H1 (cell line): ENCODE results near the gene GPC1.

Experiments
- EP300 ChIP-seq, 2 experiments: IDR thresholded peaks; 1 replicate in 1 of 2; 2 replicates in 1 of 2; pipeline ENCODE4 v1.6.1; 2011 to 2012; ENCODE audit warnings: low read depth in 2 of 2, low read length in 2 of 2, mild to moderate bottlenecking in 2 of 2, borderline replicate concordance in 1 of 2, inconsistent platforms in 1 of 2, moderate library complexity in 1 of 2
- HDAC2 ChIP-seq, 2 experiments: fragments of 300-600 bp in 1 of 2; sonication (generic) in 1 of 2; IDR thresholded peaks; 2 replicates each; pipeline ENCODE4 v1.6.1; 2011 to 2012; ENCODE audit warnings: low read depth in 2 of 2, low read length in 2 of 2, mild to moderate bottlenecking in 2 of 2, moderate library complexity in 2 of 2, borderline replicate concordance in 1 of 2, inconsistent platforms in 1 of 2
- JUN ChIP-seq: IDR thresholded peaks from 2 replicates; pipeline ENCODE4 v1.6.1; 2011; ENCODE audit warnings: low read depth, mild to moderate bottlenecking, improper control_type of control experiment, low read length
- JUND ChIP-seq: IDR thresholded peaks from 2 replicates; pipeline ENCODE4 v1.6.1; 2011; ENCODE audit warnings: mild to moderate bottlenecking, improper control_type of control experiment, low read length
- MAFK ChIP-seq: IDR thresholded peaks from 2 replicates; pipeline ENCODE4 v1.6.1; 2012; ENCODE audit warnings: low read depth, mild to moderate bottlenecking, improper control_type of control experiment, low read length
- POLR2A ChIP-seq, 2 experiments: IDR thresholded peaks; 1 replicate in 1 of 2; 2 replicates in 1 of 2; pipeline ENCODE4 v1.6.1; 2011; ENCODE audit warnings: low read depth in 2 of 2, low read length in 2 of 2, mild to moderate bottlenecking in 2 of 2; ENCODE audit errors: control extremely low read depth in 1 of 2
- RAD21 ChIP-seq, 2 experiments: IDR thresholded peaks in 1 of 2; conservative IDR thresholded peaks in 1 of 2; 2 replicates each; pipeline ENCODE4 v1.6.1; 2011; ENCODE audit warnings: low read depth in 2 of 2, low read length in 2 of 2, improper control_type of control experiment in 1 of 2, inconsistent platforms in 1 of 2, mild to moderate bottlenecking in 1 of 2, moderate library complexity in 1 of 2
- SIX5 ChIP-seq: IDR thresholded peaks from 2 replicates; pipeline ENCODE4 v1.6.1; 2011; ENCODE audit warnings: mild to moderate bottlenecking, low read depth, low read length
- TAF1 ChIP-seq: IDR thresholded peaks from 2 replicates; pipeline ENCODE4 v1.6.1; 2011; ENCODE audit warnings: mild to moderate bottlenecking, low read depth, low read length
- TF ChIP-seq, protein P1 (sequence below), 3 experiments: IDR thresholded peaks; 1 replicate in 2 of 3; 2 replicates in 1 of 3; pipeline versions ENCODE4 v1.5.1 to v1.6.1; 2011; ENCODE audit warnings: low read length in 3 of 3, mild to moderate bottlenecking in 3 of 3, inconsistent platforms in 2 of 3, low read depth in 1 of 3, moderate library complexity in 1 of 3; ENCODE audit not compliant: insufficient read depth in 1 of 3; ENCODE audit errors: control extremely low read depth in 1 of 3
- TF ChIP-seq, protein P2 (sequence below): IDR thresholded peaks from 2 replicates; pipeline ENCODE4 v1.6.1; 2011; ENCODE audit warnings: low read length, improper control_type of control experiment
- TF ChIP-seq, protein P3 (sequence below): IDR thresholded peaks from 2 replicates; pipeline ENCODE4 v1.6.1; 2012; ENCODE audit warnings: inconsistent platforms

DNA sequence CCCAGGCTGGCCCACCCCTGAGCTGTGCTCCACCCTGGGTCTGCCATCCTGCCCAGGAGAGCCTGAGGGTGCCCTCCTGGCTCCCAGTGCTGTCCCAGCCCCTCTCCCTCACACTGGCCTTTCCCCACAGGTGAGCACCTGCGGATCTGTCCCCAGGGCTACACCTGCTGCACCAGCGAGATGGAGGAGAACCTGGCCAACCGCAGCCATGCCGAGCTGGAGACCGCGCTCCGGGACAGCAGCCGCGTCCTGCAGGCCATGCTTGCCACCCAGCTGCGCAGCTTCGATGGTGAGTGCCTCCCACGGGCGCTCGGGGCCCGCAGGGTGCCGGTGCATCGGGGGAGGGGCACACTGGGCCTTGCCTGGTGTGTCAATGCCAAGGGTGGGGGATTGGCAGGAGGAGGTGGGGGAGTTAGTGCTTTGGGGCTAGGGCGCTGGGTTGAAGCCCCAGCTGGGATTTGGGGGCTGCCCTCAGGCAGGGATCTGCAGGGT, 23.5 kb downstream of the GPC1 start:
- TF ChIP-seq MAFK (no peak), JUN (no peak), SIX5 (no peak), POLR2A (IDR thresholded peaks at IDR 0.05; ENCODE audit: control extremely low read depth in 1 of 2, low read depth in 2 of 2, low read length in 2 of 2) (no peak), JUND (no peak), TAF1 (no peak), EP300 (IDR thresholded peaks at IDR 0.05; ENCODE audit: borderline replicate concordance in 1 of 2, low read depth in 2 of 2, low read length in 2 of 2) (no peak), HDAC2 (IDR thresholded peaks at IDR 0.05; ENCODE audit: borderline replicate concordance in 1 of 2, low read depth in 2 of 2, low read length in 2 of 2) (no peak), RAD21 (IDR thresholded peaks at IDR 0.05 in 1 of 2, conservative IDR thresholded peaks at IDR 0.05 in 1 of 2; ENCODE audit: low read depth in 2 of 2, low read length in 2 of 2) (no peak)
- TF ChIP-seq, protein P1, sequence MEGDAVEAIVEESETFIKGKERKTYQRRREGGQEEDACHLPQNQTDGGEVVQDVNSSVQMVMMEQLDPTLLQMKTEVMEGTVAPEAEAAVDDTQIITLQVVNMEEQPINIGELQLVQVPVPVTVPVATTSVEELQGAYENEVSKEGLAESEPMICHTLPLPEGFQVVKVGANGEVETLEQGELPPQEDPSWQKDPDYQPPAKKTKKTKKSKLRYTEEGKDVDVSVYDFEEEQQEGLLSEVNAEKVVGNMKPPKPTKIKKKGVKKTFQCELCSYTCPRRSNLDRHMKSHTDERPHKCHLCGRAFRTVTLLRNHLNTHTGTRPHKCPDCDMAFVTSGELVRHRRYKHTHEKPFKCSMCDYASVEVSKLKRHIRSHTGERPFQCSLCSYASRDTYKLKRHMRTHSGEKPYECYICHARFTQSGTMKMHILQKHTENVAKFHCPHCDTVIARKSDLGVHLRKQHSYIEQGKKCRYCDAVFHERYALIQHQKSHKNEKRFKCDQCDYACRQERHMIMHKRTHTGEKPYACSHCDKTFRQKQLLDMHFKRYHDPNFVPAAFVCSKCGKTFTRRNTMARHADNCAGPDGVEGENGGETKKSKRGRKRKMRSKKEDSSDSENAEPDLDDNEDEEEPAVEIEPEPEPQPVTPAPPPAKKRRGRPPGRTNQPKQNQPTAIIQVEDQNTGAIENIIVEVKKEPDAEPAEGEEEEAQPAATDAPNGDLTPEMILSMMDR (IDR thresholded peaks at IDR 0.05; ENCODE audit: control extremely low read depth in 1 of 3, insufficient read depth in 1 of 3, low read depth in 1 of 3, low read length in 3 of 3) = no peak
- TF ChIP-seq, protein P2, sequence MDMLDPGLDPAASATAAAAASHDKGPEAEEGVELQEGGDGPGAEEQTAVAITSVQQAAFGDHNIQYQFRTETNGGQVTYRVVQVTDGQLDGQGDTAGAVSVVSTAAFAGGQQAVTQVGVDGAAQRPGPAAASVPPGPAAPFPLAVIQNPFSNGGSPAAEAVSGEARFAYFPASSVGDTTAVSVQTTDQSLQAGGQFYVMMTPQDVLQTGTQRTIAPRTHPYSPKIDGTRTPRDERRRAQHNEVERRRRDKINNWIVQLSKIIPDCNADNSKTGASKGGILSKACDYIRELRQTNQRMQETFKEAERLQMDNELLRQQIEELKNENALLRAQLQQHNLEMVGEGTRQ = no peak
- TF ChIP-seq, protein P3, sequence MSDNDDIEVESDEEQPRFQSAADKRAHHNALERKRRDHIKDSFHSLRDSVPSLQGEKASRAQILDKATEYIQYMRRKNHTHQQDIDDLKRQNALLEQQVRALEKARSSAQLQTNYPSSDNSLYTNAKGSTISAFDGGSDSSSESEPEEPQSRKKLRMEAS = no peak
